Prostate gland (tissue), 2 donors: ENCODE results near the gene PRUNE1. TPM values are rescaled to one million over a fixed set of nuclear protein-coding genes. Genes with fewer than 3 reads are reported as not detected.

ENCODE experiments used
- DNase-seq: peaks from one replicate; pipeline ENCODE4 v3.0.0-alpha.2; 2019; ENCODE audit warnings: low spot score
- H3K27ac ChIP-seq, 2 donors: fragments of 200-600 bp; sonication (generic); 2 replicates each; pipeline ENCODE4 v1.5.1; 2017 to 2019
- H3K27me3 ChIP-seq: fragments of 200-600 bp; sonication (generic); replicated peaks from 2 replicates; pipeline ENCODE4 v1.5.1; 2019; ENCODE audit not compliant: insufficient read depth
- H3K36me3 ChIP-seq, 2 donors: fragments of 200-600 bp; sonication (generic); 1 replicate in 1 of 2; 2 replicates in 1 of 2; pipeline versions ENCODE4 v1.5.1 to v1.8.1; 2017 to 2019
- H3K4me1 ChIP-seq: fragments of 200-600 bp; sonication (generic); replicated peaks from 2 replicates; pipeline ENCODE4 v1.5.1; 2019
- H3K4me3 ChIP-seq, 2 donors: fragments of 200-600 bp; sonication (generic); 2 replicates each; pipeline ENCODE4 v1.5.1; 2017 to 2019
- H3K9me3 ChIP-seq: fragments of 200-600 bp; sonication (generic); 2 replicates; pipeline ENCODE4 v1.5.1; 2017
- CTCF ChIP-seq, 4 experiments: fragments of 200-600 bp in 2 of 4; fragments of 450-650 bp in 2 of 4; sonication (generic) in 2 of 4; IDR thresholded peaks; 1 replicate in 3 of 4; 2 replicates in 1 of 4; pipeline ENCODE4 v1.5.1; 2016 to 2019; ENCODE audit warnings: antibody characterized with exemption in 4 of 4, mild to moderate bottlenecking in 2 of 4, moderate library complexity in 2 of 4
- POLR2A ChIP-seq: fragments of 450-650 bp; IDR thresholded peaks from one replicate; pipeline ENCODE4 v1.6.1; 2016; ENCODE audit warnings: antibody characterized with exemption, mild to moderate bottlenecking
- POLR2AphosphoS5 ChIP-seq: sonication (generic); formaldehyde crosslinking; IDR thresholded peaks from one replicate; pipeline ENCODE4 v1.6.1; 2017; ENCODE audit warnings: antibody characterized with exemption
- WGBS: methylation state at CpG from one replicate; pipeline ENCODE4 v1.1.5; 2018; 5-methylcytosine and 5-hydroxymethylcytosine counted together
- intact Hi-C: fragments of 100-400 bp; cut with DNase I; formaldehyde crosslinking; loops from one replicate; pipeline ENCODE4 v1.14.2; 2022
- total RNA-seq, 2 donors: library from RNA; depleted of rRNA; stranded (reverse); fragments of >200 nt; gene quantifications; one replicate each; pipeline ENCODE4 v1.1.0, GENCODE V29; 2016

PRUNE1 gene
- total RNA-seq, 2 donors from 2014 or later: 29.2 to 37.5 TPM

- 88% methylated on average over 4 of the region's 4 CpGs for WGBS
- DNase-seq: no peak
- intact Hi-C loops: no loop called here
- no peaks in the 10 kb centered on the region for H3K27me3 ChIP-seq
- TF ChIP-seq POLR2AphosphoS5: no peak
- no peak for TF ChIP-seq POLR2A
- no peak for TF ChIP-seq CTCF (IDR thresholded peaks at IDR 0.05)
- H3K36me3 ChIP-seq: peaks cover 6 to 13% of the 10 kb centered on the region in 2 donors
- H3K27ac ChIP-seq: peak overlapping the region in 1 of 2 donors; percentile 95
- no peak overlapping the region for H3K4me3 ChIP-seq
- peaks cover 21% of the 10 kb centered on the region for H3K4me1 ChIP-seq
- no peaks in the 10 kb centered on the region for H3K9me3 ChIP-seq
Measured at GRCh38 chr1:151054971-151055547, 46.8 kb downstream of the PRUNE1 start.

GRCh38 chr1:151055581-151055980, 47.3 kb downstream of the PRUNE1 start:
- Histone ChIP-seq H3K9me3 (no peaks in the 10 kb centered on the region), H3K36me3 (peaks cover 6 to 13% of the 10 kb centered on the region in 2 donors), H3K27ac (peak overlapping the region; percentile 95), H3K4me3 (no peak overlapping the region), H3K27me3 (no peaks in the 10 kb centered on the region), H3K4me1 (peaks cover 21% of the 10 kb centered on the region)
- intact Hi-C loops: no loop called here
- no peak for DNase-seq
- WGBS: 79% methylated on average over 1 of the region's 2 CpGs
- TF ChIP-seq CTCF (IDR thresholded peaks at IDR 0.05) (no peak), POLR2A (no peak), POLR2AphosphoS5 (no peak)

- 48% methylated on average over 2 of the region's 2 CpGs for WGBS
- Histone ChIP-seq H3K4me3 (no peak overlapping the region), H3K36me3 (peaks cover 6 to 13% of the 10 kb centered on the region in 2 donors), H3K9me3 (no peaks in the 10 kb centered on the region), H3K4me1 (peaks cover 21% of the 10 kb centered on the region), H3K27me3 (no peaks in the 10 kb centered on the region), H3K27ac (peak overlapping the region; percentile 95)
- DNase-seq: no peak
- TF ChIP-seq CTCF (IDR thresholded peaks at IDR 0.05): no peak
- TF ChIP-seq POLR2AphosphoS5: no peak
- no peak for TF ChIP-seq POLR2A
- intact Hi-C loops: no loop called here
Measured at GRCh38 chr1:151056149-151056548, 47.9 kb downstream of the PRUNE1 start.

- Histone ChIP-seq H3K4me1 (peaks cover 21% of the 10 kb centered on the region), H3K27ac (peak overlapping the region; percentile 95), H3K27me3 (no peaks in the 10 kb centered on the region), H3K36me3 (peaks cover 4 to 6% of the 10 kb centered on the region in 2 donors), H3K9me3 (no peaks in the 10 kb centered on the region), H3K4me3 (peak overlapping the region; percentile 76 to 84)
- 0% methylated on average over 10 of the region's 10 CpGs for WGBS
- peak; percentile 93 for DNase-seq
- intact Hi-C loops: no loop called here
- peak; percentile 83 for TF ChIP-seq POLR2AphosphoS5
- no peak for TF ChIP-seq CTCF (IDR thresholded peaks at IDR 0.05)
- TF ChIP-seq POLR2A: peak; percentile 16
Measured at GRCh38 chr1:151058692-151059091, 50.4 kb downstream of the PRUNE1 start.
